ENCODE results near the gene TIMP2. TPM values are rescaled to one million over a fixed set of nuclear protein-coding genes. Genes with fewer than 3 reads are reported as not detected.

The TIMP2 gene
- total RNA-seq, 4 donors from 2014 or later = 20.4 to 28.7 (median 27.0) TPM

DNA sequence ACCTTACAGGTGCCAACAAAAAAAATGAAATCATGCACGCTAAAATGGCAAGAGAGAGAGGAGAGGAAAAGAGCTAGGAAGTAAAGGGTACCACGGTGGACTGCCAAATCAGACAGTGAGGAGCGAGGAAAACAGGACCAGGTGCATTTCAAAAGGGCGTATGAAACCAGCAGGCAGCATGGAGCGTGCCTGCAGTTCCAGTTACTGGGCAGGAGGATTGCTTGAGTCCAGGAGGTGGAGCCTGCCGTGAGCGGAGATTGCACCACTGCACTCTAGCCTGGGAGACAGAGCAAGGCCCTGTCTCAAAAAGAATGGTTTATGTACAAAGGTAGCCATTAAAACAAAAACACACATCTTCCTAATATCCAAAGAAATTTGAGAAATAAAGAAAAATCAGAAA lies 100.9 kb downstream of the TIMP2 start:
- no peak overlapping the region for H3K4me3 ChIP-seq
- no peaks in the 10 kb centered on the region for H3K4me1 ChIP-seq
- no peak for TF ChIP-seq POLR2A (IDR thresholded peaks at IDR 0.05)
- TF ChIP-seq, protein P1, sequence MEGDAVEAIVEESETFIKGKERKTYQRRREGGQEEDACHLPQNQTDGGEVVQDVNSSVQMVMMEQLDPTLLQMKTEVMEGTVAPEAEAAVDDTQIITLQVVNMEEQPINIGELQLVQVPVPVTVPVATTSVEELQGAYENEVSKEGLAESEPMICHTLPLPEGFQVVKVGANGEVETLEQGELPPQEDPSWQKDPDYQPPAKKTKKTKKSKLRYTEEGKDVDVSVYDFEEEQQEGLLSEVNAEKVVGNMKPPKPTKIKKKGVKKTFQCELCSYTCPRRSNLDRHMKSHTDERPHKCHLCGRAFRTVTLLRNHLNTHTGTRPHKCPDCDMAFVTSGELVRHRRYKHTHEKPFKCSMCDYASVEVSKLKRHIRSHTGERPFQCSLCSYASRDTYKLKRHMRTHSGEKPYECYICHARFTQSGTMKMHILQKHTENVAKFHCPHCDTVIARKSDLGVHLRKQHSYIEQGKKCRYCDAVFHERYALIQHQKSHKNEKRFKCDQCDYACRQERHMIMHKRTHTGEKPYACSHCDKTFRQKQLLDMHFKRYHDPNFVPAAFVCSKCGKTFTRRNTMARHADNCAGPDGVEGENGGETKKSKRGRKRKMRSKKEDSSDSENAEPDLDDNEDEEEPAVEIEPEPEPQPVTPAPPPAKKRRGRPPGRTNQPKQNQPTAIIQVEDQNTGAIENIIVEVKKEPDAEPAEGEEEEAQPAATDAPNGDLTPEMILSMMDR (IDR thresholded peaks at IDR 0.05 in 4 of 5, conservative IDR thresholded peaks at IDR 0.05 in 1 of 5) = no peak
- no peak for ATAC-seq
- H3K9me3 ChIP-seq = no peaks in the 10 kb centered on the region
- no peak overlapping the region for H3K27ac ChIP-seq
- intact Hi-C loops (cut with DNase I; ENCODE audit: low total_unique reads) (no loop called here), in situ Hi-C loops (cut with MboI; ENCODE audit: low sequenced_read_pairs in 4 of 4) (loop anchor here in 2 of 4 donors (25.0 kb wide), 1 partner anchor 337 kb away; no protein-coding TSS in a partner anchor)
- DNase-seq = no peak
- H3K27me3 ChIP-seq = no peaks in the 10 kb centered on the region
- peaks cover 0 to 89% of the 10 kb centered on the region in 2 donors for H3K36me3 ChIP-seq

DNA sequence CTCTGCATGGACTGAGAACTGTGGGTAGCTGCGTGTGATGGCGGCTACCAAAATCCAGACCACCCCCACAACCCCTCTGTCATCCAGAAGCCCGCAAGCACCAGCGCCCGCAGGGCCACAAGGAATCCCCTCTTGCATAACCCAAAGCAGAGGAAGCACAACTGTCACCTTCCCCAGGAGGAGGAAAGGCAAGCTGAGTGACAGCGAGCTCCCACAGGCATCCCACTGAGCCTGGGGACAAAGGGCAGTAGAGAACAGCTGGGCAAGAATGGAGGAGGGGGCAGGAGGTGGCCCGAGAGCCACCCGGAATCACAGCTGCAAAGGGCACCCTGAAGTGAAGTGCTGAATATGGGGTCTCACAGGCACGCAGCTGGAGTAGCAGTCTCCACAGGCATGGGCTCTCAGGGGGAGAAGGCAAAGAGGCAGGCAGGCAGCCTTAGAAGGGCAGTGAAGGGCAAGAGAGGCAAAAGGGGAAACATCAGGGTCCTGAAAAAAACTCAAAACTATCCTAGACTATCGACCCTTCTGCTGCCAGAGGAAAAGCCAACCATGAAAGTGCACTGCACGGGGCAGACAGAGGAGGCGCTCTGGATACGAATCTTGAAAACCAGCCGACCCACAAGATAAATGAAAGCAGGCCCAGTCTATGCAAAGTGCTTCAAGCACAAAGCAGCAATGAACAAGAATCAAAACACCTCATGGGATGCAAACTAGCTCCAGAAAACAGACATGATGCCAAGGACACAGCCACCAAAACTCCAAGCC lies 101.7 kb downstream of the TIMP2 start:
- in situ Hi-C loops (cut with MboI; ENCODE audit: low sequenced_read_pairs in 4 of 4) = loop anchor here in 2 of 4 donors (25.0 kb wide), 1 partner anchor 336 kb away; no protein-coding TSS in a partner anchor
- intact Hi-C loops (cut with DNase I; ENCODE audit: low total_unique reads) = no loop called here
- Histone ChIP-seq H3K4me1 (no peaks in the 10 kb centered on the region), H3K27ac (no peak overlapping the region), H3K27me3 (no peaks in the 10 kb centered on the region), H3K9me3 (no peaks in the 10 kb centered on the region), H3K4me3 (no peak overlapping the region), H3K36me3 (peaks cover 0 to 89% of the 10 kb centered on the region in 2 donors)
- no peak for DNase-seq
- no peak for ATAC-seq
- no peak for TF ChIP-seq POLR2A (IDR thresholded peaks at IDR 0.05)
- TF ChIP-seq, protein P1 (IDR thresholded peaks at IDR 0.05 in 4 of 5, conservative IDR thresholded peaks at IDR 0.05 in 1 of 5) = no peak

DNA sequence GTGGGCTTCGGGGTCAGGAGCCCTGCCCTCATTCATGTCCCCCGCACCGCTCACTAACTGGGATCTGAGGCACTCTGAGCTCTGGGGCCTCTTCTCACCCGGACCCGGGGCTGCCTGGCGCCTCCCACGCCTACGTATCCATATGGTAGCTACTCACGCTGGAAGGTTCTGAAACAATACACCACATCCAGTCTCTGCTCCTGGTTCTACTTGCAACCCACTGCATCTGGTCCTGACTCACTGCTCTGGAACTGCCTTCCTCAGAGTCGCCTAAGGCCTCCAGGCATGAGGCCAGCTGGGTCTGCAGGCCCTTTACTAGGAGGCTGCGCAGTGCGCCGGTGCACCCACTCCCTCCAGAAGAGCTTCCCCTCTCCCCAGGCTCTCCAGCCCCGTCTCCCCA lies 102.6 kb downstream of the TIMP2 start:
- no peak overlapping the region for H3K4me3 ChIP-seq
- TF ChIP-seq, protein P1 (IDR thresholded peaks at IDR 0.05 in 4 of 5, conservative IDR thresholded peaks at IDR 0.05 in 1 of 5) = no peak
- no peak for TF ChIP-seq POLR2A (IDR thresholded peaks at IDR 0.05)
- H3K9me3 ChIP-seq = no peaks in the 10 kb centered on the region
- H3K4me1 ChIP-seq = no peaks in the 10 kb centered on the region
- peaks cover 0 to 89% of the 10 kb centered on the region in 2 donors for H3K36me3 ChIP-seq
- in situ Hi-C loops (cut with MboI; ENCODE audit: low sequenced_read_pairs in 4 of 4) = loop anchor here in 2 of 4 donors (25.0 kb wide), 1 partner anchor 335 kb away; no protein-coding TSS in a partner anchor
- H3K27me3 ChIP-seq = no peaks in the 10 kb centered on the region
- intact Hi-C loops (cut with DNase I; ENCODE audit: low total_unique reads) = no loop called here
- ATAC-seq (no peak), DNase-seq (no peak)
- no peak overlapping the region for H3K27ac ChIP-seq

DNA sequence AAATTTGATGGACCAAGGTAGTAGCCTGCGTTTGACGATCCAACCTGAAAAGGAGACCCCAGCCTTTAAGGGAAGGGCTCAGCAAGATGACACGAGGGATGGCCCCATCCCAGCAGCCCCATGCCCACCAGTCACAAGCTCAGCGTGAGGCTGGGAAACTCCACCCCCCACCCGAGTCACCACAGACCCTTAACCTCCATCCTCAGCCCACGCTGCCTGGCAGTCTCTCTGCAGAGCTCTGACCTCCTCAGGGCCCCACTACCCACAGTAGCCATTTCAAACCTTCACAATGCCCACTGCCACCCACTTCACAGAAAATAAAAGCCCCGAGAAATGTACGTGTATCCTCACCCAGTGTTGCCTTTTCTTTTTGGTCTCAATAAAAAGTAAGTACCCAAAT lies 103.2 kb downstream of the TIMP2 start:
- in situ Hi-C loops (cut with MboI; ENCODE audit: low sequenced_read_pairs in 4 of 4) (loop anchor here in 2 of 4 donors (25.0 kb wide), 1 partner anchor 335 kb away; no protein-coding TSS in a partner anchor), intact Hi-C loops (cut with DNase I; ENCODE audit: low total_unique reads) (no loop called here)

More for the DNA sequence above, 103.2 kb downstream of the TIMP2 start:
- Histone ChIP-seq H3K9me3 (no peaks in the 10 kb centered on the region), H3K27me3 (no peaks in the 10 kb centered on the region), H3K27ac (no peak overlapping the region), H3K36me3 (peaks cover 0 to 88% of the 10 kb centered on the region in 2 donors), H3K4me1 (no peaks in the 10 kb centered on the region), H3K4me3 (no peak overlapping the region)
- TF ChIP-seq, protein P1 (IDR thresholded peaks at IDR 0.05 in 4 of 5, conservative IDR thresholded peaks at IDR 0.05 in 1 of 5) = no peak
- no peak for TF ChIP-seq POLR2A (IDR thresholded peaks at IDR 0.05)
- DNase-seq (no peak), ATAC-seq (no peak)
